NCI-H526 treated with DMSO at 0.1 percent for 48 hours (cell line): ENCODE data around the gene SMURF2.
"Not testable (repeated sequence)": the region's sequence is repeated elsewhere in the genome, so short reads cannot be mapped to it uniquely, and the experiment has no call there.

Experiments used
- DNase-seq: peaks from one replicate; lab custom pipeline; 2025; lab: John Stamatoyannopoulos, UW

The SMURF2 gene

GRCh38 chr17:64596439-64596838 lies 65.7 kb downstream of the SMURF2 start:
- DNase-seq: no peak

GRCh38 chr17:64591944-64592343 lies 70.2 kb downstream of the SMURF2 start:
- no peak for DNase-seq

GRCh38 chr17:64585146-64585545 lies 77.0 kb downstream of the SMURF2 start:
- no peak for DNase-seq

GRCh38 chr17:64583038-64583437 lies 79.1 kb downstream of the SMURF2 start:
- no peak for DNase-seq

GRCh38 chr17:64580384-64581315 lies 81.5 kb downstream of the SMURF2 start:
- DNase-seq: no peak

- no peak for DNase-seq
Observed at GRCh38 chr17:64579917-64580316, 82.2 kb downstream of the SMURF2 start.

- DNase-seq: not testable (repeated sequence)
Observed at GRCh38 chr17:64577025-64577424, 85.1 kb downstream of the SMURF2 start.

- DNase-seq: no peak
Observed at GRCh38 chr17:64575431-64575830, 86.7 kb downstream of the SMURF2 start.

- DNase-seq: no peak
Observed at GRCh38 chr17:64574646-64575045, 87.5 kb downstream of the SMURF2 start.

- DNase-seq: no peak
Observed at GRCh38 chr17:64573214-64573613, 88.9 kb downstream of the SMURF2 start.

- DNase-seq: no peak
Observed at GRCh38 chr17:64572682-64573154, 89.4 kb downstream of the SMURF2 start.

GRCh38 chr17:64571746-64572145 lies 90.4 kb downstream of the SMURF2 start:
- no peak for DNase-seq

- no peak for DNase-seq
Observed at GRCh38 chr17:64565563-64565962, 96.5 kb downstream of the SMURF2 start.

GRCh38 chr17:64564098-64564497 lies 98.0 kb downstream of the SMURF2 start:
- no peak for DNase-seq

- no peak for DNase-seq
Observed at GRCh38 chr17:64555281-64555680, 106.8 kb downstream of the SMURF2 start.

- no peak for DNase-seq
Observed at GRCh38 chr17:64554028-64554637, 108.0 kb downstream of the SMURF2 start.

GRCh38 chr17:64551461-64551860 lies 110.6 kb downstream of the SMURF2 start:
- no peak for DNase-seq

- no peak for DNase-seq
Observed at GRCh38 chr17:64547319-64547718, 114.8 kb downstream of the SMURF2 start.

GRCh38 chr17:64546716-64547115 lies 115.4 kb downstream of the SMURF2 start:
- DNase-seq: no peak

- DNase-seq: no peak
Observed at GRCh38 chr17:64544742-64545141, 117.4 kb downstream of the SMURF2 start.

- DNase-seq: no peak
Observed at GRCh38 chr17:64540118-64540776, 121.9 kb downstream of the SMURF2 start.

- no peak for DNase-seq
Observed at GRCh38 chr17:64538508-64539130, 123.5 kb downstream of the SMURF2 start.
